Fibroblast of gingiva (primary cell): ENCODE results near the gene MTHFSD.

ENCODE experiments used
- DNase-seq: peaks from one replicate; pipeline ENCODE4 v3.0.0-alpha.2; 2011; ENCODE audit warnings: low read depth

The MTHFSD gene

DNA sequence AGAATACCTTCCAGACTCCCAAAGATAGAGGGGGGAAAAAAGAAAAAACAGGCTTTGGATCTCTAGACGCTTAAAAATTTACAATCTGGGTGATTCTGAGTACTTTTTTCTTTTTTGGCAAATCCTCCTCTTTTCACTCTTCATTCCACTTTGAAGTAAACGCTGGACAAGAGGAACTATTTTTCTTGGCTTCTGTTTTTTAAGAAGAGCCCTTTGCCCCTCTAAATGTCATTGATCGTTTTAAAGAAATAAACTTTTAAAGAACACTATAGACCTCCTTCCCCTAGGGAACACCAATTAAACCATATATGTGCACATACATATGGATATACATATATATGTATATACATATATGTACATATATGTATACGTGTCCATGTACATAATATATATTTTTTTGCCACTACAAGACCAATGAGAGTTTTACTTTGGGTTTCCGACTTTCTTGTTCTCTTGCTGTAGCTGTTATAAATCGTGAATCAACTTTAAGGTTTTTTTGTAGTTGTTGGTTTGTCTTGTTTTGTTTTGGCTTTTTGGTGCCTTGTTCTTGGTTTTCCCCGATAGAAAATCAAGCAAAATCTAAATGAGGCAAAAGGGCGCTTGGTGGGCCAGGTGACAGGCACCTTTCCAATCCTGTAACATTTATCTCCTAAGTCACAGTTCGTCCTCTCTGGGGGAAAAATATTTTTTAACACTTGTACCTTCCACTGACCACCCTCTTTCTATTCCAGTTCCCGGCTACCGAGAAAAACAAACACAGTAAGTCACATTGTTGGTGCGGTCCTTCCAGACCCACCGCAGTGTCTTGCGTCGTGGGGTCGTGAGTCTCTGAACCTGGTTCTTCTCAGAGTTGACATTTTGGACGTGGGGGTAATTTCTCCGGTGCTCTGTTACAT is 40.3 kb downstream of the MTHFSD start:
- DNase-seq: no peak

GRCh38 chr16:86513471-86514277 is 41.4 kb downstream of the MTHFSD start:
- DNase-seq: no peak

DNA sequence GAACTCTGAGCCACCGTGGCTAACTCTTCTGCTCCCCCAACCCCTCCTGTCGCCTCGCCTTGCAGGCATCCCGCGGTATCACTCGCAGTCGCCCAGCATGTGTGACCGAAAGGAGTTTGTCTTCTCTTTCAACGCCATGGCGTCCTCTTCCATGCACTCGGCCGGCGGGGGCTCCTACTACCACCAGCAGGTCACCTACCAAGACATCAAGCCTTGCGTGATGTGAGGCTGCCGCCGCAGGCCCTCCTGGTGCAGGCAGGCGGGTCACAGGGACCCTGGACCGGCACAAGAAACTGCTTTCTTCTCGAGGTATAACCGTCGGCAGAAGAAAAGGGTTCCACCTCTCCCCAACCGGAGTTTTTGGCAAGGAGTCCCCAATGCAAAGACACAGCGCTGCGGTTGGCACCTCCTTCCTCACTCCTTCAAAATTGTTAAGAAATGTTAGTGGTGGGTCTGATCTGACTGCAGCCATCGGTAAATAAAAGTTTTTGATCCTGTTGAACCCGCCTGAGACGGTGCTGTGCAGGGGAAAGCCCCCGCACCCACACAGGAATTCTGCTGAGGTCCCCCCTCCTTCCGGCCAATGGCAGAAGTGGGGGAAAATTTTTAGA is 42.1 kb downstream of the MTHFSD start:
- no peak for DNase-seq

DNA sequence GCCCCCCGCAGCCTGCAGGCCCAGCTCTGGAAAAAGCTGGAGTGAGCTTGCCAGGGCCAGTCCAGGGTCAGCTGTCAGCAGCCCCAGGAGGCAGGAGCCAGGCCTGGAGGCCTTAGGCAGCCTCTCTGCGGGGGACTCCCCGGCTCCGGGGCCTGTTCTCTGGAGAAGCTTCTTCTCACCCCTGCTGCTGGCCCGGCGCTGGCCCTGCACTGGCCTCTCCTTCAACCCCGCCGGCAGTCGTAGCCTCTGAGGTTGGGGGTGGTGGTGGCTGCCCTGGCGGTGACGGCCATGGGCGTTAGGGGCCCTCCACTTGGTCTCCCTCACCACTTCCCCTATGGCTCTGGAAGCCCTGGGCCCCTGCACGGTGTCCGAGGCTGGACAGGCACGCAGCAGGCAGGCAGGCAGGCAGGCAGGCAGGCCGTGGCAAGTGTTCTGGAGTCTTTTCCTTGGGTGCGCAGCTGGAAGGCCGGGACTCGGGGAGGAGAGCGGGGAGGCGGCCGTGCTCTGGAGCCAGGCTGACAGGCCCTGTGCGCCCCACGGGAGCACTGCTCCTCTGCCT is 42.7 kb downstream of the MTHFSD start:
- DNase-seq: peak; percentile 36

DNA sequence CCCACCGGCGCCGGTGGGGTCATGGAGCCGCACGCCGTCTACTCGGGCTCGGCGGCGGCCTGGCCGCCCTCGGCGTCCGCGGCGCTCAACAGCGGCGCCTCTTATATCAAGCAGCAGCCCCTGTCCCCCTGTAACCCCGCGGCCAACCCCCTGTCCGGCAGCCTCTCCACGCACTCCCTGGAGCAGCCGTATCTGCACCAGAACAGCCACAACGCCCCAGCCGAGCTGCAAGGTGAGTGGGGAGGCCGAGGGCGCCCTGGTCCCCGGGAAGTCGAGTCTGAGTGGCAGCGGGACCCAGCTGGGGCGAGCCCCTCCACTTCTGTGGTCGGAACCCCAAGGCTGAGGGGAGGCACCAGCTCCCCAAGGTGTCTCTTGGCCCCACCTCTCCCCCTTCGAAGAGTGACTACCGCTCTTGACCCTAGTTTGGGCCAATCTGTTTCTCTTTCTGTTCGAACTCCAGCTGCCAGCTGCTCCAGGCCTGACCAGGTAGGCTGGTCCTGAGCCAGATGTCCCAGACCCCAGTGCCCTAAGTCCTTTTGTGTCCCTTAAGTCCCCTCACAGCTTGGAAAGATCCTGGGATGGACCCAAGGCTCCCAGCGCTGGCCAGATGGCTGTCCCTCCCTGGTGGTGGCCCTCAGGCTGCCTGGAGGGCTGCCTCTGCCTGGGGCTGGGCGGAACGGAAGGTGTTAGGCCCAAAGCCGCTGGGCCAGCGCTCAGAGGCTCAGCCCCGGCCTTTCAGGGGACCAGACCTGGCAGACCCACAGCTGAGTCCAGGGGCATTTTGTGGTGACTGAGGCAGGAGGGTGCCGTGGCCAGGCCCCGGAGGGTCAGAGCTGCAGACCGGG is 43.5 kb downstream of the MTHFSD start:
- no peak for DNase-seq

GRCh38 chr16:86510465-86511261 is 44.4 kb downstream of the MTHFSD start, which contains the start of gene FOXF1:
FOXF1 (plus strand) TSS chr16:86510527; CDS start chr16:86510570, 43 bp downstream.
- no peak for DNase-seq

DNA sequence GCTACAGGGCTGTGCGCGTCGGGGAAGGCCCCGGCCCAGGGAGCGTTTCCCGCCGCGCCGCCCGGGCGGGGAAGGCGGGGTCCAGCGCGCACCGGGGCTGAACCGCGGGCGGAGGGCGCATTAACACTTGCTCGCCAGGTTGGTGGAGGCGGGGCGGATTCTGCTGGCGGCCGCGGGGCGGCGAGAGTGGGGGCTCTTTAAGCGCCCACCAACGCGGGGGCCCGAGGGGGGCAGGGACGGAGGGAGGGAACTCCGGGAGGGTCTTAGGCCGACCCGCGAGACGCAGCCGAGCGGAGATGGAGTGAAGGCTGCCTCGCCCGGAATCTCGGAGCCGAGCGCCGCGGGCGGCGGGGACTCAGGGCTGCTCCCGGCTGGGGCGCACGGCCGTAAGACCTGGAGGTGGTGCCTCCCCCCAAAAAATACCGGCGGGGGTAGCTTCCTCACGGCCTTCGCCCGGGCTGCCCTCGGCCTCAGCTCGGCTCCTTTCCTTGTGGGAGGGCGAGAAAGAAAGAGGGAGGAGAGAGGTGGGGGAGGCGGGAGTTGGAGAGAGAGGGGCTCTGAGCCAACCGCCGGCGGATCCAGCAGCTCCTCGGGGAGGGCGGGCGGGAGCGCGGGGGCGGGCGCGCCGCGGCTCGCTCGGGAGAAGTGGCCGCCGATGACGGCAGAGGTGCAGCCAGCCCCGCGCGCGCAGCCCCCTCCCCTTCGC is 45.1 kb downstream of the MTHFSD start:
- peak; percentile 97 for DNase-seq

DNA sequence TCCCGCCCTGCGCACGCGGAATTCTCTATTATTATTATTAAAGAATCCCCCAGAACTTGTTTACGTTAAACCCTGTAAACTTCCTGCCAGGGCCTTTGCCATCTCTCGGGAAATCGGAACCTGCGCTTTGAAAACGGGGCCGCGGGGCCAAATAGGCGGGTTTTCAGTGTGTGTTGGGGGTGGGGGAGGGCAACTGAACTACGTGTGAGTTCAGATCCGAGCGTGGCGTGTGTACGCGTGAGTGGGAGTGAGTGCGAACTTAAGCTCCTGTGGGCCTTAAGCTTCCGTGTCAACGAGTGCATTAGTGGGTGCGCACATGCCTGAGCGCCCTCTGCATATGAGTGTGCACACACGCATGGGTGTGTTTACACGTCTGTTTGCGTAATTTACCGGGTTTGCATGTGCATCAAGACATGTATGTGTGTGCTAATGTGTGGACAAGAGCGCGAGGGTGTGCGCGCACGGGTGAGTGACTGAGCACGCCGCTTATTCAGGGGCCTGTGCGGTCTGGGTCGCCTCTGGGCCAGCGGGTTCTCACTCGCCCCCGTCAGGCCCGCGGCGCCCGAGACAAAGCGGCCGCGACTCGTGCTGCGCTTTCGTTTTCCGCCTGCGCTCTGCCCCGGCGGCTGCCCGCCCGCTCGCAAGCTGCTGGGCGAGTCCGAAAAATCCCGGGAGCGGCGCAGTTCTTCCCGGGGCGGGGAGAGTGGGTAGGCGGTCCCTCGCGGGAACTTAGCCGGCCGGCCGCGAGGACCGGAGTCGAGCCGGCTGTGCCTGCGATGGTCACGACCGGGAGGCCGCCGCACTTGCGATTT is 45.9 kb downstream of the MTHFSD start:
- DNase-seq: peak; percentile 90

- DNase-seq: peak; percentile 38
Observed at GRCh38 chr16:86508028-86508946, 46.7 kb downstream of the MTHFSD start.

DNA sequence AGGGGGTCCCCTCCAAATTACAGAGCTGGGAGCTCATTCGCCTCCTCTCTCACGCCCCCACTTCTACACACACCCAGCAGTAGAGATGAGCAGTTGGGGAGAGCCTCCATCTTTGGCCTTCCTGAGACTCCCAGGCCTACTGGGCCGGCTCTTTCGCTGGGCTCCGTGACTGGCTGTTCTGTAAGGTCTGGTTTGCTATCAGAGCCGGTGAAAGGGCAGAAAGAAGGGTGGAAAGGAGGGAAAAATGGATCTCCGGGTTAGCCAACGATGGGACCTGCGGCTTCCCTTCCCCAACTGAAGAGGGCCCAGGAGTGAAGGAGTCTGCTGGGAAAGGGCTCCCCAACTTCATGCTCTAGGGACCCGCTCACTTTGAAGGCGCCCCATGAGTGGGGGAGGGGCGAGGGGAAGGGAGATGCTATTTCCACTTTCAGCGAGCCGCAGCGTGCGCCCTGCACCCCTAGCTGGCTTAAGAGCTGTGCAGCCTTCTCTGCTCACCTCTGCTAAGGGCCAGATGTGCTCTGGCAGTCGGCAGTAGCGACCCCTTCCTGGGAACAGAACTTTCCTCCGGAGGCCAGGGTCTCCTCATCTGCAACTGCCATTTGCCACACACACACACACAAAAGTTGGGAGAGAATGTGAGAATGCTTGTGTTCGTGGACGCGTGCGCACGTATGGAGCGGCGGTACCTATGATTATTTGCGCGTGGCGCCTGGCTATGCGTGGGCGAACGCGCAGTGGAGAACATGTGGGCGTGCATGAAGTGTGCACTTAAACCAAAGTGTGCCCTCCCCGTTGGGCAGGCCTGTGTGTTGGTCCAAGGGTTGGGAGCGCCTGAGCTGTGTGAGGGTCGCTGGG is 47.6 kb downstream of the MTHFSD start:
- DNase-seq: no peak

DNA sequence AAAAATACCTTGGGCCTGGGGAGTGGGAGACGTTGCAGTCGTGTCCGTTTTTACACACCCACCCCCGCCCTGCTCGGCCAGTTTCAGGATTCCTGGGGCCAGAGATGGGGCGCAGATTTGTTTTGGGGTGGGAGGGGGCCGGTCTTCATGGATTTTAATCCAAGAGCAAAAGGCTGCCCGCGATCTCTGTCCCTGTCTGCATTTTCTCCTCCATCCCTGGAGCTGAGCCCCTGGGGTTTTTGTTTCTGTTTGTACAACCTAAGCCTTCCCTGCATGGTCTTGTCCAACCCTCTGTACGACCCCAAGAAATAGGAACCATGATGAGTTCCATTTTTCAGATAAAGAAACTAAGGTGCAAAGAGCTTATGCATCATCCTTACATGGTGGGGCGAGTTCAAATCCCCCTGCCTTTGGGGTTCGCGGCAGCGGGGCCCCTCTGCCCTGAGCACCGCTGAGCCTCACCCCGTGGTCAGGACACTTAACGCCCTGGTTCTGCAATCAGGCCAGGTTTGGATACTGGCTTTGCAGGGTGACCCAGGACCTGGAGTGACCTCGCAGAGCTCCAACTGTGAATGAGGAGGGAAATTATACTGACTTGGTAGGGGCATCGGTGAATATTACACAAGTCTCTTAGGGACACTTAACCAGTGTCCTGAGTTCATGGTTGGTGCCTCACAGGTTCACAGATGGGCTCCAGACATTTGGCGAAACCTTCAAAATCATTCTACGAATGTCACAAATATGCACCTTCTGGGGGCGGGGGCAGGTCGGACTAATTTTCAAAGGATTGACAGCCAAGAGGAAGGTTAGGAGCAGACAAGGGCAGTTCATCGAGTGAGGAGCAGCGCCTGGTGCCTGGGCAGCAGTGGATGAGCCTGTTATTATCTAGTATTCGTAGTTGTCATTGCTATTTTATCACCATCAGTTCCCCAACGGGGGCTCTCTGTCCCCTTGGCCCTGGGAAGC is 48.9 kb downstream of the MTHFSD start:
- DNase-seq: no peak

DNA sequence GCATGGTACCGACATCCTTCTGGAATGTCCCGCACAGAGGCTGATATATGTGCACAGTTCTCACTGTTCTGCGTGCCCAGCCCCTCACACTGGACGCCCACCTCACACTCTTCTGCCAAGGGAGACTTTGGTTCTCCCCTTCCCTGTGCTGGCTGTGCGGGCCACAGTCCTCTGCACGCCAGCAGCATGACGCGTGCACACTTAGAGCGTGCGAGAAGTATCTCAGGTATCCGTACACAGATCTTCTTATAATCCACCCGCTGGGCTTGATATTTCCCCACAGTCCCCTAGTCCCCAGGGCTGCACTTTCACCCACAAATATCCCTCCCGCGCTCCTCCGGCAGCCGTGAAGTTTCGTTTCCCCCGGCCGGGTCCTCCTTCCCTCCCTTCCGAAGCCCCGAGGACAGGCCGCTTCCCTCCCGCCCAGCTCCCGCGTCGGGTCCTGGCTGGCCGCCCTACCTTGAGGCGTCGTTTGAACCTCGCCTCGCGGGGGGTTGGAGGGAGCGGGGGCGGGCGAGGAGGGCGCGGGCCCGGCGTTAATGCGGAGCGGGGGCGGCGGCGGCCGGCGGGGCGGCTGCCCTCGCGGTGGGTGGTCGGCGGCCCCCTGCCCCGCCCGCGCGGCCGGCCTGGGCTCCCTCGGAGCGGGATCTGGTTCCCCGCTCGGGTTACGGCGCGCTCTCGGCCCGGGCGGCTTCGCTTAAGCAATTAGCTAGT is 49.7 kb downstream of the MTHFSD start:
- no peak for DNase-seq

DNA sequence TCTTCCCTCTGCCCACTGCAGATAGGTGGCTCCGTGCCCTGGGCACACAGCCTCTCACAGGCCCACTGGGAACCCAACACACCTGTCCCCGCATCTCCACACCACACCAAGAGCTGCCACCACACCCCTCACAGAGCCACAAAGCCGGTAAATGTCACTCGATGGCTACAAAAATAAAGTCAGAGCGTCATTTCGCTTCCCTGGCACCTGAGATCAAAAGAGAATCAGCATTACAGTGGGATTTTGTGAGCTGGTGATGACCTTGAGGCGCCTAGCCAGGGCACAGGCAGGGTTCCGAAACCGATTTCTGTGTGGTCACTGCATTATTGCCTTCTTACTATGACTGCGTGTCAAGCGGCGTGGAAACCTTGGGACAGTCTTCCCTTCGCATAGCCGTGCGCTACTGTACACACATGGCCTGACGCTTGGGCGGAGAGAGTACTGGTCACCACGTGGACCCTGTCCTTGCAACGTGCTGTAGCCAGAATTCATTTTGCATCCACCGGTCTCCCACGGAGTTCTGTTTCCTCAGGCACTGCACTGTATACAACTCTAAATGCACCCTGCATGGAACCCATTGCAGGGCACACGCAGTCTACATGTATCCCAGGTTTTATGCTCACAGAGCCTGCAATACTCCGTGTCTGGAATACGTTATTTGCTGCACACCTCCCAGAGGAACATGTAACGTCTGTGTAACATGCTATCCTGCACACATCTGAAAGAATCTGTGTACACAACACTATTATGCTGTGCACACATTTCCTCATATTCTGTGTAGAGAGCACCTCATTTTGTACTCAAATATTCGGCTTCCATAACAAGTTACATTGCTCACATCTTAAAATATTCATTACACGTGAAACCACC is 50.5 kb downstream of the MTHFSD start:
- DNase-seq: no peak

DNA sequence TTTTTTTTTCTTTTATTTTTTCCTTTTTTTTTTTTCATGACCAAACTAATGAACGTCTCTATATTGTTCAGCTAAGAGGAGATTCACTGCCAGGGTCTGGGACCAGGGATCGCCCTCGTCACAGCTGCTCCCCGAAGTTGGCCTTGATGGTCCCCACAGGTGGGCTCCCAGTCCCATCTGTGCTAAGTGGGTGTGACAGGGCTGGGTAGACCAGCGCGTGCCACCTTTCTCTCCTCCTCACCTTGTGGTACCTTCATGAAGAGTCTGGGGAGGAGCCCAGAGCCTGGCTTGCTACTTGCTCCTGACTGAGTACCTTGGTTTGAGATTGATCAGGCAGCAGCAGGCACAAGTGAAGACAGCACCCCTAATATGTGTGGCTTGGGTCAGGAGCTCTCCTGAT is 51.2 kb downstream of the MTHFSD start:
- DNase-seq: no peak
